D721Med (cell line): ENCODE data around the gene C5orf58.

Experiments used
- DNase-seq: peaks from one replicate; pipeline ENCODE4 v3.0.0; 2011; ENCODE audit warnings: low spot score; ENCODE audit not compliant: insufficient read length
- FAIRE-seq: peaks from 2 replicates; lab custom pipeline; 2011; peaks lifted over from hg19 to GRCh38; lab: Jason Lieb, UNC
- TF ChIP-seq, protein P1 (sequence below): IDR thresholded peaks from 2 replicates; pipeline ENCODE4 v1.5.1; 2012; ENCODE audit warnings: mild to moderate bottlenecking, control low read depth; ENCODE audit not compliant: insufficient read depth; ENCODE audit errors: missing control alignments

The C5orf58 gene

GRCh38 chr5:170192829-170193228 lies 40.0 kb upstream of the C5orf58 start:
- FAIRE-seq (no peak), DNase-seq (no peak)
- TF ChIP-seq, protein P1, sequence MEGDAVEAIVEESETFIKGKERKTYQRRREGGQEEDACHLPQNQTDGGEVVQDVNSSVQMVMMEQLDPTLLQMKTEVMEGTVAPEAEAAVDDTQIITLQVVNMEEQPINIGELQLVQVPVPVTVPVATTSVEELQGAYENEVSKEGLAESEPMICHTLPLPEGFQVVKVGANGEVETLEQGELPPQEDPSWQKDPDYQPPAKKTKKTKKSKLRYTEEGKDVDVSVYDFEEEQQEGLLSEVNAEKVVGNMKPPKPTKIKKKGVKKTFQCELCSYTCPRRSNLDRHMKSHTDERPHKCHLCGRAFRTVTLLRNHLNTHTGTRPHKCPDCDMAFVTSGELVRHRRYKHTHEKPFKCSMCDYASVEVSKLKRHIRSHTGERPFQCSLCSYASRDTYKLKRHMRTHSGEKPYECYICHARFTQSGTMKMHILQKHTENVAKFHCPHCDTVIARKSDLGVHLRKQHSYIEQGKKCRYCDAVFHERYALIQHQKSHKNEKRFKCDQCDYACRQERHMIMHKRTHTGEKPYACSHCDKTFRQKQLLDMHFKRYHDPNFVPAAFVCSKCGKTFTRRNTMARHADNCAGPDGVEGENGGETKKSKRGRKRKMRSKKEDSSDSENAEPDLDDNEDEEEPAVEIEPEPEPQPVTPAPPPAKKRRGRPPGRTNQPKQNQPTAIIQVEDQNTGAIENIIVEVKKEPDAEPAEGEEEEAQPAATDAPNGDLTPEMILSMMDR: no peak

DNA sequence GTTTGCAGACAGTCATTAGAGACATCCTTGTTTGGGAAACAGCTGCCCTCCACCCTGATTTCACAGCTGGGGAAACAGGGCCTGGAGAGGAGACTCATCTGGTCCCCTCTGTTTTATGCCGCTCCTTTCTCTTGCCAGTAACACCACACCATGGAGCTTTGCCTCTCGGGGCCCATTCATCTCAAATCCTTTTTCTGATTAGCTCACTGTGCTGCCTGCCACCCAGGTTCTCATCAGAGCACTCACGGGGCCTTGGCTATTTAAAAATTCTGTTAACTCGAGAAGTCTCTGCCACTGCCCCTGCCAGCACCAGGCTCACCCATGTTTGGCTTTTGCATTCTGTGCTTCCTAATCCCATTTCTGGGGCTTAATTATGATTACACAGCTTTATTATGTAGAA lies 36.8 kb upstream of the C5orf58 start:
- TF ChIP-seq, protein P1: no peak
- FAIRE-seq: no peak
- DNase-seq: no peak

GRCh38 chr5:170200876-170201275 lies 31.9 kb upstream of the C5orf58 start:
- DNase-seq: no peak
- no peak for FAIRE-seq
- TF ChIP-seq, protein P1: no peak

DNA sequence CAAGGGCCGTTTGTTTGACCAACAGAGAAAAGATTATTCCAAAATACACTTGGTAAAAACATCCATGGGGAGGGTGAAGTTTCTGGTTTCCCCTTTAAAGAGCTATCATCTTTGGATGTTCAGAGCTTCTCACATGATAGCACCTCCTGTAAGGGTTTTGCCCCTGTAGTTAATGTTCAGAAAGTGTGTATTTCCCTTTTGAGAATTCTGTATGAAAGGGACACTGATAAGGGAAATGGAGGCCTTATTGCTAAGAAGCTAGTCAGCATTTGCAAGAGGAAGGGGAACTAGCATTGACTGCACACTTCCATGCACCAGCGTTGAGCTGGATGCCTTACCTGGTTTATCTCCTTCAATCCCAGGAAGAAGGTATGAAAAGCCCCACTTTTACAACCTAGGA lies 31.5 kb upstream of the C5orf58 start:
- no peak for FAIRE-seq
- no peak for DNase-seq
- TF ChIP-seq, protein P1: no peak

GRCh38 chr5:170202117-170202516 lies 30.7 kb upstream of the C5orf58 start:
- TF ChIP-seq, protein P1: no peak
- DNase-seq (no peak), FAIRE-seq (no peak)

GRCh38 chr5:170204202-170204601 lies 28.6 kb upstream of the C5orf58 start:
- TF ChIP-seq, protein P1: no peak
- no peak for FAIRE-seq
- no peak for DNase-seq

DNA sequence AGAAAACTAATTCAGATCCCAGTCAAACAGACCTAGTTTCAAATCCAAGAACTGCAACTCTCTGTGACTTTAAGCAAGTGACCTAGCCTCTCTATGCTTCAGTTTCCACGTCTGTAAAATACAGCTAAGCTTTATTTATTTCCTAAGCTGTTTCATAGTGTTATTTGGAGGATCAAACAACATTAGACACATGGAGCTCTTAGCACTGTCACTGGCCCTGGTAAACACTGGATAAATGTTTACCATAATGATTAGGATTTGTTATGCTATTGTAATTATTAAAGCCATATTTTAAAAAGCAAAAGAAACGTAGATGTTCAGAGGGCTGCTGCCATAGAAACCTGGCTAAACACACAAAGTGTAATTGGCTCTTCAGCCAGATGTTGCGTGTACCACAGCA lies 26.6 kb upstream of the C5orf58 start:
- TF ChIP-seq, protein P1: no peak
- FAIRE-seq (no peak), DNase-seq (no peak)
